NCI-H748 (cell line): ENCODE results near the gene GPR152.

Source experiments
- DNase-seq: peaks from one replicate; lab custom pipeline; 2025; ENCODE audit not compliant: unreplicated experiment; lab: John Stamatoyannopoulos, UW

Gene GPR152, protein sequence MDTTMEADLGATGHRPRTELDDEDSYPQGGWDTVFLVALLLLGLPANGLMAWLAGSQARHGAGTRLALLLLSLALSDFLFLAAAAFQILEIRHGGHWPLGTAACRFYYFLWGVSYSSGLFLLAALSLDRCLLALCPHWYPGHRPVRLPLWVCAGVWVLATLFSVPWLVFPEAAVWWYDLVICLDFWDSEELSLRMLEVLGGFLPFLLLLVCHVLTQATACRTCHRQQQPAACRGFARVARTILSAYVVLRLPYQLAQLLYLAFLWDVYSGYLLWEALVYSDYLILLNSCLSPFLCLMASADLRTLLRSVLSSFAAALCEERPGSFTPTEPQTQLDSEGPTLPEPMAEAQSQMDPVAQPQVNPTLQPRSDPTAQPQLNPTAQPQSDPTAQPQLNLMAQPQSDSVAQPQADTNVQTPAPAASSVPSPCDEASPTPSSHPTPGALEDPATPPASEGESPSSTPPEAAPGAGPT

GRCh38 chr11:67452141-67452952, at the start of gene GPR152:
GPR152 (minus strand) TSS chr11:67452729; CDS start chr11:67452724, 5 bp downstream.
- no peak for DNase-seq

DNA sequence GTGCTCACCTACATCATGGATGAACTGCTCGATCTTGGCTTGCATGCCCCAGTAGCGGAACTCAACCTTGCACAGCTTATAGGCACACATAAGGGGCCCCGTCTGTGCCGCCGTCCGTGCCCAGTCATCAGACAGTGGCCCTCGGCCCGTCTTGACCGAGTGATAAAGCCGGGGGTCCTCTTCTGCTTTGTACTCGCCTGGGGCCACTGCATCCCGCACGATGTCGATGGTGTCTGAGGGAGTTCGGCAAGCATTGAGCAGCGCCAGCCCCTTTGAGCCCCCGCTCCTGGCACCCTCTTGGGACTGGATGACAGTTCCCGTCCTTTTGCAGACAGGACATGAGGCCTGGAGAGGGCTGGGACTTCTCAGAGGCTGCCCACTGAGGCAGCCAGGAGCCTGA, 49.3 kb upstream of the GPR152 start:
- DNase-seq: no peak

DNA sequence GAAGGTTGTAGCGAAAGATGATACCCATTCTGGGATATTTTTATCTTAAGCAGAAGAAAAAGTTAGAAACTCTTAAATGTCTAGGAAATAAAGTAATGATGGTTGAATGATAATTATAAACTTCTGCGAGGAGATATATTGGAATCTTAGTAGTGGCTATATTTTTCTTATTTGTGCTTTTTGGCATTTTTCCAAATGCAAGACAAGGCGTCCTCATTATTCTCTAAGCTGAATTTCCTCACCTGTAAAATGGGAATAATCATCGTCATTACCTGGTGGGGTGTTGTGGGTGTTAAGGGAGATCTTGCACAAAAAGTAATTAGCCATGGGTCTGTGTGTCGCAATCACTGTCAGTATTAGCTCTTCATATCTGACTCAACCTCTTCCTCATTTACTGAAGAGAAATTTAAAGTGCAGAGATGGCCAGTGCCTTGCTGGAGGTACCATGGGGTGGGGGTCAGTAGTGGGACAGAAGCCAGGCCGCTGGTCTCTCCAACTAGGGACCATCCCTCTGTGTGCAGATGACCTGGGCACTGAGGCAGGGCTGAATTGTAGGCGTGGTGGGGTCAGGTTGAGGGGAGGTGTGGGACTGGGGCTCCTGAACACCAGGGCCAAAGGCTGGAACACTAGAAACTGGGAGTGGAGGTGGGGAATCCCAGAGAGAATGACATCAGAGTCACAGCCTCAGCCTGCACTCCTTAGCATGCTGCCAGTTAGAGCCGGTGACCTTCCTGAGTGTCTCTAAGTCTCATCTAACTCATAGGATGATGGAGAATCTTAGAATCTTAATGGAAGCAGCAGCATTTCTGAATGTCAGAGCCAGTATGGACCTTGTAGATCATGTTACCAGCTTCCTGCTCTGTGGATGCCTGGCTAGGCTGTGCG, 48.5 kb upstream of the GPR152 start:
- DNase-seq: no peak

DNA sequence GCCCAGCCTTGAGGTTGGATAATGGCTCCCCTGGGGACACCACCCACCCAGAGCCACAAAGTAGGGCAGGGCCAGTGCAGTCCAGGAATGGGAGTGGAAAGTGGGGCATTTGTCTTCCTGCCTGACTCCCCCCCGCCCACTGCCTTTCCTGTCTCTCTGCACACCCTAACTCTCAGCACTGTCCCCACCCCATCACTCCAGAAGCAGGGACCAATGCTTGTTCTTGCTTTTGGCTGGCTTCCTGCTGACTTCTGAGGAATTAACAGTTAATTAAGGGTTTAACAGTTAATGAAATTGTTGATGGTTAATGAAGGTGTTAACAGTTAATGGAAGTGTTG, 47.9 kb upstream of the GPR152 start:
- DNase-seq: no peak

- DNase-seq: no peak
These were observed 47.4 kb upstream of the GPR152 start for GRCh38 chr11:67499808-67500483.

DNA sequence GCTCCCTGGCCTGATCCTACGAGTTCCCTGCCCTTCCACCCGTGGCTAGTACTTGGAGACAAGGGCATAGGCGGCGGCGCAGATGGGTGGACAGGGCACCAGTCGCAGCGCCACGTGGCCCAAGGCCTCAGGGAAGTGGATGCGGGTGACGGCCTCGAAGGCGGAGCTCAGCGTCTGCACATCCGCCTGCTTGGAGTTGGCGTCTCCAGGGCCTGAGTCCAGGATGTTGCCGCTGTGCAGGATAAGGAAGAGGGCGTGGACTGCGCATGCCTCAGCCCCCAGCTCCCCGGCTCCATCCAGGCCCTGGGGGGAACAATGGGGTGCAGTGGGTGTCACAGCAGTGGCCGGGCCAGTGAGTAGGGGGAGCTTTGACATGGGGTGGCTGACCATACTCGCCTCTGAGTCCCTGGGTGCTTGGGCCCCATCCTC, 46.0 kb upstream of the GPR152 start:
- no peak for DNase-seq

DNA sequence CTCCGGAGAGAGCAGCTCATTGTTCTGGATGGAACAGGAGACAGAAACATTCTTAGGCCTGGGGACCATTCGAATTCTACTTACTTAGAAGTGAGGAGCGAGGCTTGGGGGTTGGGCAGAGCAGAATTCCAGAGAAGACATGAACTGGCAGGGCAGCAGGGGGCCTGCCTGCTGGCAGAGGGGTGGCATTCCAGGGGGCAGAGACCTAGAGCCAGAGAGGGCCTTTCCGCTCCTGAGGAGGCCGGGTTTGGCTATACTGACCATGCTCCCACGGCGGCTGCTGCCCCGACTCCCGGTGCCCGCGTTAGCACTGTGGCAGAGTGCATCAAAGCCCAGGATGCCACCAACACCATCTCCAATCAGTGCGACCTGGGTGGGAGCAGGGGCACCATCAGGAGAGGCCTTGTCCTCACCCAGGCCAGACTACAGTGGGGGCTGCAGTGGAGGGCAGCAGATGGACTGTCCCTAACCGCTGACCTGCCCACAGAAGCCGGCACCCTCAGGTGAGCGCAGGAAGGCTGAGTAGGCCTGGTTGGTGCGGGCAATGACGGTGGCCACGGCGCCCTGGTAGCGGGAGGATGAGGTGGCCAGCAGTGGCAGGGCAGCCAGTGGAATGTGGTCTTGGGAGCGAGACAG, 45.2 kb upstream of the GPR152 start:
- no peak for DNase-seq

- no peak for DNase-seq
These were observed 43.6 kb upstream of the GPR152 start for GRCh38 chr11:67496113-67496512.

- DNase-seq: no peak
These were observed 42.9 kb upstream of the GPR152 start for GRCh38 chr11:67495234-67496005.

DNA sequence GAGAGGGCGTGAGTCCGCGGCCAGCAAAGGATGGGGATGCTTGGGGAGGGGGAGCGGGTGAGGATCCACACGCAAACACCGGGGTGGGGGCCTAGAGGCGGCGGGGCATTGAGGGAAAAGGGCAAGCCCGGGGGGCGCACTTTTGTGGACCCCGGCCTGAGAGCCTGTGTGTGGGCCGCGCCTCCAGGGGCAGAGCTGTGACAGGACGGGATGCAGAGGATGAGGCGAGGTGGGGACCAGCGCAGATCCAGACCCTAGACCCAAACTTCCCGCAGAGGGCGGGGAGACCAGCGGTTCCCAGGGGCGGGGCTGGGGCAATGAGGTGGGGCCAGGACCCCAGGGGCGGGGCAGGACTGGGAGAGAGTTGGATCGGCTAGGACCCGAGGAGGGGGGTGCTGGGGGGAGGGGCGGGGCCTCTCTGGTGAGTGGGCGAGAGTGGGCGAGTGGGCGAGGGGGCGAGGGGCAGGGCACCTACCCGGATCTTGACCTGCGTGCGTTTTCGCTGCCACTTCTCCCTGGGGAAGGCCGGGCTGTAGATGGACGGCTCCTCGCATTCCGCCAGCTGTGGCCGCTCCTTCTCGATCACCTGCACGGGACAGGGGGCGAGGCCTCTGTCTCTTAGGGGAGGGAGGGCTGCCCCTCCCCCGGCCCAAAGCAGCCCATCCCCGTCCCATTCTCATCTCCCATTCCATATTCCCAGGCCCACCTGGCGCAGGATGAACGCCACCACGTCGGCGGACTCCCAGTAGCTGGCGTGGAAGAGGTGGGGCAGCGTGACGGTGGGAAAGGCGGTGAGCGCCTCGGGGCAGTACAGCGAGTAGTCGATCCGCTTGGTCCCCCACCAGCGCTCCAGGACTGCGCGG, 42.1 kb upstream of the GPR152 start:
- DNase-seq: no peak

DNA sequence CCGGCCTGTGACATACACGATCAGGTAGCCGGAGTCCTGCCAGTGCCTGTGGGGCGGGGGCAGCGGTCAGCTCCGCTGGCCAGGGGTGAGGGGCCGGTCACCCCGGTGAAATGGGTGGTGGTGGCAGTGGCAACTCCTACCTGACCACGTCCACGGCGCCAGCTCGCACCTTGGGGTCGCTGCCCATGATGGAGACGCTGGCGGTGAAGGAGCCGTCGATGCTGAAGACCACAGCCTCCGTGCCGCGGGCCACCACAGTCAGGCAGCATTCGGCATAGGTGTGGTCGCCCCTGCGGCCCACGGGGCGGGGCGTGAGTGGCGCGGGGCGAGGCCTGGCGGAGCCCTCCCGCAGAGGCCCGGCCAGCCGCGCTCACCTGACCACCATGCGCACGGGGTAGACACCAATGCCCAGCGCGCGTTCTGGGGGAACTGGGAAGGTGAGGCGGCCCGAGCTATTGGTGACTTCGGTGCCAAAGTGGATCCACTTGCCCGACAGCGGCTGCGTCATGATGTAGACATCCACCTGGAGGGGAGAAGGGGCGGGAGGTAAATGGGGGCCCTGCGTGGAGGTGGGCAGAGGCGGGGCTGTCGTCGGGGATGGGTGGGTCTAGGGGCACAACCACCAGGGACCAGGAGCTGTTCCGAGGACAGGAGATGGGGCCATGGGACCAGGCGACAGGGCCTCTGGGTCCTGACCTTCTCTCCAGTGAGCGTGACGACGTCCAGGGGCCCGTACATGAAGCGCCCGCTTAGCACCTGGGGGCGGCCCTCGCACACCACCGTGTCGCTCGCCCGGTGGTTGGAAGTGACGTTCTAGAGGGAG, 41.2 kb upstream of the GPR152 start:
- no peak for DNase-seq

GRCh38 chr11:67492801-67493547, 40.4 kb upstream of the GPR152 start:
- no peak for DNase-seq

GRCh38 chr11:67492069-67492727, 39.7 kb upstream of the GPR152 start:
- DNase-seq: no peak

DNA sequence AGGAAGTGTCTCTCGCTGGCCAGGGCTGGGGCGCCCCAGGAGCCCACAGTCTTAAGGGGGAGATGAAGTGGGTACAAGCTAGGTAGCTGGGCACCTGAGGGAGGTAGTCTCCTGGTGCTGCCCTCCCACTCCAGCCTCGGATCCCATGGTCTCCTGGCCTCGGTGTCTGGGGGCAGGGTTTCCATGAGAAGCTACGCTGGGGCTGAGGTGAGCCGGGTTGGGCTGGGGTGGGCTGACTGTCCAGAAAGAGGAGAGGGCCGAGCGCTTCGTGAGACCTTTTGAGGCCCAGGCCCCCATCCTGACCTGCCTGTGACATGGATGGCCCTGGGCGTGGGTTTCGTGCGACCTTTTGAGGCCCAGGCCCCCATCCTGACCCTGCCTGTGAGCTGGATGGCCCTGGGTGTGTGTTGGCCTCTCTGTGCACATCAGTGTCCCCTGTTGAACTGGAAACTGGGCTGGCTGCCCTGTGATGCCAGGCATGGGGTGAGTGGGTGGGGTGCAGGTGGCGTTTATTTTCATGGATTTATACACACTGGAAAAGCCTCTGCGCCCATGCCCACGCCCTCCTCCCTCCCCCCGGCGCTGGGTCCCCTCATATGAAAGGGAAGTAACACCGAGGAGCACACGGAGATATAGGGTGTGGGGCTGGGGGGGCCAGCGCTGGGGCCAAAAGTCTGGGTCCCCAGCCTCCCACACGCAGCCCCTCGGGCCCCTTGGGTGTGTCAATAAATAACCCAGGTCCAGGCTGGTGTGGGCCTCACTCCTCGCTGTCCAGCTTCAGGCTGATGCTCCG, 38.9 kb upstream of the GPR152 start:
- no peak for DNase-seq

DNA sequence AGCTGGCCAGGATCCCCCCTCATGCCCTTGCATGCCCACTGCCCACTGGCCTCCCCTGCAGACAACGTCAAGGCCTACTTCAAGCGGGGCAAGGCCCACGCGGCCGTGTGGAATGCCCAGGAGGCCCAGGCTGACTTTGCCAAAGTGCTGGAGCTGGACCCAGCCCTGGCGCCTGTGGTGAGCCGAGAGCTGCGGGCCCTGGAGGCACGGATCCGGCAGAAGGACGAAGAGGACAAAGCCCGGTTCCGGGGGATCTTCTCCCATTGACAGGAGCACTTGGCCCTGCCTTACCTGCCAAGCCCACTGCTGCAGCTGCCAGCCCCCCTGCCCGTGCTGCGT, 38.2 kb upstream of the GPR152 start:
- DNase-seq: no peak
